Fibroblast of lung (primary cell): ENCODE data around the gene HMG20B.

ENCODE experiments used
- EZH2 ChIP-seq: IDR thresholded peaks from 2 replicates; pipeline ENCODE4 v1.5.1; 2012; ENCODE audit warnings: low read length, control low read depth, mild to moderate bottlenecking; ENCODE audit errors: missing control alignments
- TF ChIP-seq, protein P1 (sequence below), 2 donors: IDR thresholded peaks in 1 of 2; conservative IDR thresholded peaks in 1 of 2; 1 replicate in 1 of 2; 2 replicates in 1 of 2; pipeline ENCODE4 v1.5.1; 2011 to 2012; ENCODE audit warnings: low read length in 2 of 2, control low read depth in 1 of 2, inconsistent platforms in 1 of 2, low read depth in 1 of 2, mild to moderate bottlenecking in 1 of 2

DNA sequence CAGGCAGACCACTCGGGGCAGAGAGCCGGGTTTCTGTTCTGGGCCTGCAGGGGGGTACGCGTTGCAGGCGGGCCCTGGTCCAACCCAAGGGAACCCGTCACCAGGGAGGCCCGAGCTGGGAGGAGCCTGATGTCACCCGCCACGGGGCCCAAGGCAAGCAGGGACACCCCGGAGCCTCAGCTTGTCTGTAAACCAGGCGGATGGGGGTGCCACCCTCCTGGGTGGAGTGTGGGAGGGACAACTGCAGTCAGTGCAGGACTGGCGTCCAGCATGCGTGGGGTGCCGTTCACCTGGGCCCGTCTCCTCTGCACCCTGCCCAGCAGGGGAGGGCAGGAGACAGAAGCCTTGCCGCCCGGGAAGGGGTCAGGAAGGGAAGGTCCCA, 46.9 kb downstream of the HMG20B start:
- TF ChIP-seq EZH2, result no peak
- TF ChIP-seq, protein P1, sequence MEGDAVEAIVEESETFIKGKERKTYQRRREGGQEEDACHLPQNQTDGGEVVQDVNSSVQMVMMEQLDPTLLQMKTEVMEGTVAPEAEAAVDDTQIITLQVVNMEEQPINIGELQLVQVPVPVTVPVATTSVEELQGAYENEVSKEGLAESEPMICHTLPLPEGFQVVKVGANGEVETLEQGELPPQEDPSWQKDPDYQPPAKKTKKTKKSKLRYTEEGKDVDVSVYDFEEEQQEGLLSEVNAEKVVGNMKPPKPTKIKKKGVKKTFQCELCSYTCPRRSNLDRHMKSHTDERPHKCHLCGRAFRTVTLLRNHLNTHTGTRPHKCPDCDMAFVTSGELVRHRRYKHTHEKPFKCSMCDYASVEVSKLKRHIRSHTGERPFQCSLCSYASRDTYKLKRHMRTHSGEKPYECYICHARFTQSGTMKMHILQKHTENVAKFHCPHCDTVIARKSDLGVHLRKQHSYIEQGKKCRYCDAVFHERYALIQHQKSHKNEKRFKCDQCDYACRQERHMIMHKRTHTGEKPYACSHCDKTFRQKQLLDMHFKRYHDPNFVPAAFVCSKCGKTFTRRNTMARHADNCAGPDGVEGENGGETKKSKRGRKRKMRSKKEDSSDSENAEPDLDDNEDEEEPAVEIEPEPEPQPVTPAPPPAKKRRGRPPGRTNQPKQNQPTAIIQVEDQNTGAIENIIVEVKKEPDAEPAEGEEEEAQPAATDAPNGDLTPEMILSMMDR (conservative IDR thresholded peaks at IDR 0.05 in 1 of 2, IDR thresholded peaks at IDR 0.05 in 1 of 2; ENCODE audit: low read depth in 1 of 2, low read length in 2 of 2), result no peak
